HepG2 (cell line): Measurements from ENCODE around the gene VPS13D. TPM values are rescaled to one million over a fixed set of nuclear protein-coding genes. Genes with fewer than 3 reads are reported as not detected.
A peak's percentile ranks its signal among the peaks of the same experiment; 100 is the strongest.

ENCODE experiments used
- ATF7 ChIP-seq, 2 experiments: fragments of 450-650 bp in 1 of 2; sonication (generic) in 1 of 2; formaldehyde crosslinking in 1 of 2; IDR thresholded peaks; 2 replicates each; pipeline versions ENCODE4 v1.4.0 to v1.6.1; 2016 to 2020; ENCODE audit warnings: antibody characterized with exemption in 1 of 2, mild to moderate bottlenecking in 1 of 2, missing genetic modification reagents in 1 of 2
- ELK4 ChIP-seq: sonication (generic); formaldehyde crosslinking; IDR thresholded peaks from 2 replicates; pipeline ENCODE4 v1.9.0; 2021; ENCODE audit warnings: missing genetic modification reagents, borderline replicate concordance
- FOXA1 ChIP-seq, 2 experiments: fragments of 450-650 bp in 1 of 2; sonication (generic) in 1 of 2; formaldehyde crosslinking in 1 of 2; IDR thresholded peaks; 2 replicates each; pipeline versions ENCODE4 v1.4.0 to v1.6.1; 2016 to 2020; ENCODE audit warnings: missing genetic modification reagents in 1 of 2
- KLF16 ChIP-seq, 2 experiments: sonication (generic) in 1 of 2; formaldehyde crosslinking in 1 of 2; IDR thresholded peaks; 2 replicates each; pipeline versions ENCODE4 v1.6.1 to v1.8.0; 2016 to 2023; ENCODE audit warnings: missing genetic modification reagents in 2 of 2, missing compliant biosample characterization in 1 of 2
- KLF6 ChIP-seq: IDR thresholded peaks from 2 replicates; pipeline ENCODE4 v1.8.0; 2016; ENCODE audit warnings: missing biosample characterization, missing genetic modification reagents
- MIXL1 ChIP-seq: IDR thresholded peaks from 2 replicates; pipeline ENCODE4 v1.6.1; 2016
- NFATC3 ChIP-seq: sonication (generic); formaldehyde crosslinking; IDR thresholded peaks from 2 replicates; pipeline ENCODE4 v1.5.1; 2020; ENCODE audit warnings: mild to moderate bottlenecking, missing genetic modification reagents
- SAFB2 ChIP-seq: sonication (generic); formaldehyde crosslinking; IDR thresholded peaks from 2 replicates; pipeline ENCODE4 v1.5.1; 2020; ENCODE audit warnings: missing genetic modification reagents, low read depth, mild to moderate bottlenecking, borderline replicate concordance
- SIX4 ChIP-seq: sonication (generic); formaldehyde crosslinking; IDR thresholded peaks from 2 replicates; pipeline ENCODE4 v1.4.0; 2020; ENCODE audit warnings: missing genetic modification reagents
- SKIL ChIP-seq: sonication (generic); formaldehyde crosslinking; IDR thresholded peaks from 2 replicates; pipeline ENCODE4 v1.8.0; 2022; ENCODE audit warnings: missing genetic modification reagents, mild to moderate bottlenecking, moderate library complexity, borderline replicate concordance
- SMC3 ChIP-seq: IDR thresholded peaks from 2 replicates; pipeline ENCODE4 v1.6.1; 2011; ENCODE audit warnings: low read length, improper control_type of control experiment
- TP53 ChIP-seq: sonication (generic); formaldehyde crosslinking; conservative IDR thresholded peaks from 2 replicates; pipeline ENCODE4 v1.4.0; 2020; ENCODE audit warnings: missing genetic modification reagents
- ZBTB38 ChIP-seq: sonication (generic); formaldehyde crosslinking; IDR thresholded peaks from 2 replicates; pipeline ENCODE4 v1.5.1; 2020; ENCODE audit warnings: mild to moderate bottlenecking, missing genetic modification reagents
- ZGPAT ChIP-seq: IDR thresholded peaks from 2 replicates; pipeline ENCODE4 v1.6.1; 2016; ENCODE audit warnings: mild to moderate bottlenecking
- ZMYM3 ChIP-seq: sonication (generic); formaldehyde crosslinking; IDR thresholded peaks from 2 replicates; pipeline ENCODE4 v1.5.1; 2020; ENCODE audit warnings: mild to moderate bottlenecking, missing genetic modification reagents
- ZNF547 ChIP-seq: sonication (generic); formaldehyde crosslinking; IDR thresholded peaks from 2 replicates; pipeline ENCODE4 v1.5.1; 2020; ENCODE audit warnings: mild to moderate bottlenecking, missing genetic modification reagents
- polyA plus RNA-seq, 8 experiments: library from polyadenylated mRNA; depleted of rRNA in 3 of 8; stranded (reverse) in 7 of 8; unstranded in 1 of 8; fragments of >200 nt; fragmentation: Illumina TruSeq in 4 of 8; extraction: Trizol in 4 of 8; gene quantifications; 2 replicates each; pipeline versions ENCODE4 v1.2.1 to v1.2.3, GENCODE V29; 2011 to 2016; ENCODE audit warnings: low read depth in 4 of 8, missing spikeins in 1 of 8, mixed read lengths in 1 of 8; ENCODE audit not compliant: insufficient read depth in 1 of 8
- total RNA-seq, 5 experiments: library from RNA; depleted of rRNA; stranded (reverse); fragments of >200 nt; fragmentation: Illumina TruSeq; extraction: Trizol; gene quantifications; 2 replicates each; pipeline ENCODE4 v1.2.3, GENCODE V29; 2016; ENCODE audit warnings: low read depth in 1 of 5
- TF ChIP-seq, protein P1 (sequence below): sonication (generic); formaldehyde crosslinking; IDR thresholded peaks from 2 replicates; pipeline ENCODE4 v1.4.0; 2020; ENCODE audit warnings: low read depth, missing genetic modification reagents

VPS13D gene
- total and polyA plus RNA-seq, 2 of the 13 experiments (the other 11 are each of a cell fraction or from before 2014, with no cell fraction given), result 8.6 to 13.9 TPM

- peak; percentile 69 for TF ChIP-seq SKIL
- peak; percentile 73; the same call in 1 of the 2 replicates for TF ChIP-seq ZGPAT (CRISPR knock-in tag)
- TF ChIP-seq SAFB2 (CRISPR knock-in tag), result no peak
- no peak for TF ChIP-seq ELK4 (CRISPR knock-in tag)
- TF ChIP-seq ZMYM3 (CRISPR knock-in tag), result peak; percentile 58; the same call in 1 of the 2 replicates
- no peak for TF ChIP-seq FOXA1 (IDR thresholded peaks at IDR 0.05)
- 0 out of 2 replicates have a peak, but pooled peaks have one; percentile 49 for TF ChIP-seq FOXA1 (CRISPR knock-in tag; IDR thresholded peaks at IDR 0.05)
- no peak for TF ChIP-seq NFATC3 (CRISPR knock-in tag)
- TF ChIP-seq SIX4 (CRISPR knock-in tag), result 0 out of 2 replicates have a peak, but pooled peaks have one; percentile 50
- TF ChIP-seq, protein P1, sequence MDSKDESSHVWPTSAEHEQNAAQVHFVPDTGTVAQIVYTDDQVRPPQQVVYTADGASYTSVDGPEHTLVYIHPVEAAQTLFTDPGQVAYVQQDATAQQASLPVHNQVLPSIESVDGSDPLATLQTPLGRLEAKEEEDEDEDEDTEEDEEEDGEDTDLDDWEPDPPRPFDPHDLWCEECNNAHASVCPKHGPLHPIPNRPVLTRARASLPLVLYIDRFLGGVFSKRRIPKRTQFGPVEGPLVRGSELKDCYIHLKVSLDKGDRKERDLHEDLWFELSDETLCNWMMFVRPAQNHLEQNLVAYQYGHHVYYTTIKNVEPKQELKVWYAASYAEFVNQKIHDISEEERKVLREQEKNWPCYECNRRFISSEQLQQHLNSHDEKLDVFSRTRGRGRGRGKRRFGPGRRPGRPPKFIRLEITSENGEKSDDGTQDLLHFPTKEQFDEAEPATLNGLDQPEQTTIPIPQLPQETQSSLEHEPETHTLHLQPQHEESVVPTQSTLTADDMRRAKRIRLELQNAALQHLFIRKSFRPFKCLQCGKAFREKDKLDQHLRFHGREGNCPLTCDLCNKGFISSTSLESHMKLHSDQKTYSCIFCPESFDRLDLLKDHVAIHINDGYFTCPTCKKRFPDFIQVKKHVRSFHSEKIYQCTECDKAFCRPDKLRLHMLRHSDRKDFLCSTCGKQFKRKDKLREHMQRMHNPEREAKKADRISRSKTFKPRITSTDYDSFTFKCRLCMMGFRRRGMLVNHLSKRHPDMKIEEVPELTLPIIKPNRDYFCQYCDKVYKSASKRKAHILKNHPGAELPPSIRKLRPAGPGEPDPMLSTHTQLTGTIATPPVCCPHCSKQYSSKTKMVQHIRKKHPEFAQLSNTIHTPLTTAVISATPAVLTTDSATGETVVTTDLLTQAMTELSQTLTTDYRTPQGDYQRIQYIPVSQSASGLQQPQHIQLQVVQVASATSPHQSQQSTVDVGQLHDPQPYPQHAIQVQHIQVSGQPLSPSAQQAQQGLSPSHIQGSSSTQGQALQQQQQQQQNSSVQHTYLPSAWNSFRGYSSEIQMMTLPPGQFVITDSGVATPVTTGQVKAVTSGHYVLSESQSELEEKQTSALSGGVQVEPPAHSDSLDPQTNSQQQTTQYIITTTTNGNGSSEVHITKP (CRISPR knock-in tag), result peak; percentile 79; the same call in 1 of the 2 replicates
- TF ChIP-seq ZNF547 (CRISPR knock-in tag), result peak; percentile 58; the same call in 1 of the 2 replicates
- TF ChIP-seq KLF6 (CRISPR knock-in tag), result 0 out of 2 replicates have a peak, but pooled peaks have one; percentile 49
- peak; percentile 35; the same call in 1 of the 2 replicates for TF ChIP-seq ATF7 (IDR thresholded peaks at IDR 0.05)
- TF ChIP-seq ATF7 (CRISPR knock-in tag; IDR thresholded peaks at IDR 0.05), result no peak; the same call in 1 of the 2 replicates
- TF ChIP-seq KLF16 (CRISPR knock-in tag; IDR thresholded peaks at IDR 0.05), result peak in 1 of 2 experiments; percentile 87; a peak in 2 of 4 replicates
- peak; percentile 60; the same call in 1 of the 2 replicates for TF ChIP-seq ZBTB38 (CRISPR knock-in tag)
- TF ChIP-seq MIXL1 (CRISPR knock-in tag), result 0 out of 2 replicates have a peak, but pooled peaks have one; percentile 15
- TF ChIP-seq SMC3, result peak; percentile 51; the same call in 1 of the 2 replicates
- TF ChIP-seq TP53 (CRISPR knock-in tag), result no peak
Measured at GRCh38 chr1:12525311-12526181, 295.7 kb downstream of the VPS13D start (continued).
